ENCODE measurements around the gene NFE2L3. TPM values are rescaled to one million over a fixed set of nuclear protein-coding genes. Genes with fewer than 3 reads are reported as not detected.

Gene NFE2L3
- total and polyA plus RNA-seq, 9 of the 15 experiments (the other 6 are each of a cell fraction or from before 2014, with no cell fraction given): 2.9 to 16.9 (median 12.4) TPM

- TF ChIP-seq NONO (IDR thresholded peaks at IDR 0.05; ENCODE audit: low read depth in 2 of 2, low read length in 1 of 2) (0 out of 4 replicates have a peak, but pooled peaks of 1 of the 2 experiments have one; percentile 11), BRF2 (IDR thresholded peaks at IDR 0.05; ENCODE audit: borderline replicate concordance, insufficient read depth, insufficient read length) (no peak), SRF (CRISPR knock-in tag; IDR thresholded peaks at IDR 0.05) (peak in 1 of 2 experiments; percentile 73; a peak in 1 of 4 replicates), WHSC1 (IDR thresholded peaks at IDR 0.05; ENCODE audit: low read length) (no peak), ZNF197 (CRISPR knock-in tag; IDR thresholded peaks at IDR 0.05; ENCODE audit: low read depth) (no peak; the same call in 1 of the 2 replicates), ARHGAP35 (IDR thresholded peaks at IDR 0.05; ENCODE audit: partially characterized antibody) (no peak), ZNF518B (CRISPR knock-in tag; IDR thresholded peaks at IDR 0.05) (no peak), ZNF282 (CRISPR knock-in tag; IDR thresholded peaks at IDR 0.05) (no peak), NBN (IDR thresholded peaks at IDR 0.05; ENCODE audit: low read depth) (0 out of 2 replicates have a peak, but pooled peaks have one; percentile 30), POLR2H (tag; IDR thresholded peaks at IDR 0.05; ENCODE audit: low read depth) (no peak), SAFB (IDR thresholded peaks at IDR 0.05; ENCODE audit: borderline replicate concordance, low read depth, low read length) (no peak), RBBP5 (IDR thresholded peaks at IDR 0.05; ENCODE audit: borderline replicate concordance, insufficient read depth, low read length, poor library complexity, severe bottlenecking) (peak; percentile 81), HDAC2 (IDR thresholded peaks at IDR 0.05) (0 out of 2 replicates have a peak, but pooled peaks have one; percentile 18), ARNT (IDR thresholded peaks at IDR 0.05) (no peak), ZNF184 (CRISPR knock-in tag; IDR thresholded peaks at IDR 0.05) (no peak), ATF2 (CRISPR knock-in tag; IDR thresholded peaks at IDR 0.05) (no peak), ZNF347 (CRISPR knock-in tag; IDR thresholded peaks at IDR 0.05; ENCODE audit: low read depth) (no peak), GTF2A2 (tag; IDR thresholded peaks at IDR 0.05) (0 out of 2 replicates have a peak, but pooled peaks have one; percentile 28), HDAC1 (IDR thresholded peaks at IDR 0.05) (no peak), E2F3 (CRISPR knock-in tag; IDR thresholded peaks at IDR 0.05) (peak; percentile 50; the same call in 1 of the 2 replicates), ARID2 (IDR thresholded peaks at IDR 0.05) (no peak)
- TF ChIP-seq, protein P1, sequence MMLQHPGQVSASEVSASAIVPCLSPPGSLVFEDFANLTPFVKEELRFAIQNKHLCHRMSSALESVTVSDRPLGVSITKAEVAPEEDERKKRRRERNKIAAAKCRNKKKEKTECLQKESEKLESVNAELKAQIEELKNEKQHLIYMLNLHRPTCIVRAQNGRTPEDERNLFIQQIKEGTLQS (IDR thresholded peaks at IDR 0.05): no peak
- TF ChIP-seq, protein P1 (CRISPR knock-in tag; conservative IDR thresholded peaks at IDR 0.05): 0 out of 2 replicates have a peak, but pooled peaks have one; percentile 59
Measured at GRCh38 chr7:26200038-26200443, 48.0 kb downstream of the NFE2L3 start (continued).
